Measurements from ENCODE around the gene SEMA5A. TPM values are rescaled to one million over a fixed set of nuclear protein-coding genes. Genes with fewer than 3 reads are reported as not detected.

SEMA5A gene
- total RNA-seq, 1 experiment from 2014 or later = 0.15 TPM

GRCh38 chr5:9314558-9314957, 231.3 kb downstream of the SEMA5A start:
- no peak for DNase-seq (ENCODE audit: low read depth, low spot score)
- TF ChIP-seq, protein P1, sequence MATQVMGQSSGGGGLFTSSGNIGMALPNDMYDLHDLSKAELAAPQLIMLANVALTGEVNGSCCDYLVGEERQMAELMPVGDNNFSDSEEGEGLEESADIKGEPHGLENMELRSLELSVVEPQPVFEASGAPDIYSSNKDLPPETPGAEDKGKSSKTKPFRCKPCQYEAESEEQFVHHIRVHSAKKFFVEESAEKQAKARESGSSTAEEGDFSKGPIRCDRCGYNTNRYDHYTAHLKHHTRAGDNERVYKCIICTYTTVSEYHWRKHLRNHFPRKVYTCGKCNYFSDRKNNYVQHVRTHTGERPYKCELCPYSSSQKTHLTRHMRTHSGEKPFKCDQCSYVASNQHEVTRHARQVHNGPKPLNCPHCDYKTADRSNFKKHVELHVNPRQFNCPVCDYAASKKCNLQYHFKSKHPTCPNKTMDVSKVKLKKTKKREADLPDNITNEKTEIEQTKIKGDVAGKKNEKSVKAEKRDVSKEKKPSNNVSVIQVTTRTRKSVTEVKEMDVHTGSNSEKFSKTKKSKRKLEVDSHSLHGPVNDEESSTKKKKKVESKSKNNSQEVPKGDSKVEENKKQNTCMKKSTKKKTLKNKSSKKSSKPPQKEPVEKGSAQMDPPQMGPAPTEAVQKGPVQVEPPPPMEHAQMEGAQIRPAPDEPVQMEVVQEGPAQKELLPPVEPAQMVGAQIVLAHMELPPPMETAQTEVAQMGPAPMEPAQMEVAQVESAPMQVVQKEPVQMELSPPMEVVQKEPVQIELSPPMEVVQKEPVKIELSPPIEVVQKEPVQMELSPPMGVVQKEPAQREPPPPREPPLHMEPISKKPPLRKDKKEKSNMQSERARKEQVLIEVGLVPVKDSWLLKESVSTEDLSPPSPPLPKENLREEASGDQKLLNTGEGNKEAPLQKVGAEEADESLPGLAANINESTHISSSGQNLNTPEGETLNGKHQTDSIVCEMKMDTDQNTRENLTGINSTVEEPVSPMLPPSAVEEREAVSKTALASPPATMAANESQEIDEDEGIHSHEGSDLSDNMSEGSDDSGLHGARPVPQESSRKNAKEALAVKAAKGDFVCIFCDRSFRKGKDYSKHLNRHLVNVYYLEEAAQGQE (IDR thresholded peaks at IDR 0.05; ENCODE audit: insufficient read depth in 1 of 2, low read depth in 2 of 2, low read length in 1 of 2) = no peak
- no peak for TF ChIP-seq TCF7L2 (IDR thresholded peaks at IDR 0.05; ENCODE audit: low read depth, low read length)
- TF ChIP-seq CTCF (IDR thresholded peaks at IDR 0.05) = no peak
- TF ChIP-seq SIN3A (IDR thresholded peaks at IDR 0.05; ENCODE audit: borderline replicate concordance, insufficient read depth, low read depth, low read length) = no peak
- TF ChIP-seq POLR2AphosphoS5 (IDR thresholded peaks at IDR 0.05; ENCODE audit: low read depth, low read length) = no peak
- H3K4me1 ChIP-seq (ENCODE audit: control insufficient read depth, insufficient read depth, low read length) = no peaks in the 10 kb centered on the region
- H3K9me3 ChIP-seq (ENCODE audit: control insufficient read depth, insufficient read depth, low read depth, low read length) = no peaks in the 10 kb centered on the region
- ChIA-PET CTCF (no interaction called here), POLR2A (no interaction called here)
- no peak overlapping the region for H3K4me3 ChIP-seq (ENCODE audit: low read depth in 2 of 2, low read length in 2 of 2)
- no peak for ATAC-seq
- no peak overlapping the region for H3K27ac ChIP-seq (ENCODE audit: low read length)
- no peaks in the 10 kb centered on the region for H3K36me3 ChIP-seq (ENCODE audit: control insufficient read depth, insufficient read depth, low read length)
- no peaks in the 10 kb centered on the region for H3K27me3 ChIP-seq (ENCODE audit: control insufficient read depth, insufficient read depth, low read length)
- intact Hi-C loops (cut with micrococcal nuclease; ENCODE audit: unreplicated experiment) (loop anchor here (5.0 kb wide), 1 partner anchor 43 kb away; no protein-coding TSS in a partner anchor), in situ Hi-C loops (cut with HindIII; ENCODE audit: low pct_unique_long_range_greater_than_20kb, low sequenced_read_pairs) (no loop called here)
- BruUV-seq (replicated peaks) = no TSS peak

- intact Hi-C loops (cut with micrococcal nuclease; ENCODE audit: unreplicated experiment) = loop anchor here (5.0 kb wide), 1 partner anchor 44 kb away; no protein-coding TSS in a partner anchor
- no peak for ATAC-seq
- no peak overlapping the region for H3K4me3 ChIP-seq (ENCODE audit: low read depth in 2 of 2, low read length in 2 of 2)
- H3K4me1 ChIP-seq (ENCODE audit: control insufficient read depth, insufficient read depth, low read length) = no peaks in the 10 kb centered on the region
- H3K27me3 ChIP-seq (ENCODE audit: control insufficient read depth, insufficient read depth, low read length) = no peaks in the 10 kb centered on the region
- H3K36me3 ChIP-seq (ENCODE audit: control insufficient read depth, insufficient read depth, low read length) = no peaks in the 10 kb centered on the region
- POLR2A ChIA-PET = no interaction called here
- TF ChIP-seq CTCF (IDR thresholded peaks at IDR 0.05) = no peak
- TF ChIP-seq TCF7L2 (IDR thresholded peaks at IDR 0.05; ENCODE audit: low read depth, low read length) = no peak
- TF ChIP-seq SIN3A (IDR thresholded peaks at IDR 0.05; ENCODE audit: borderline replicate concordance, insufficient read depth, low read depth, low read length) = no peak
- TF ChIP-seq, protein P1 (IDR thresholded peaks at IDR 0.05; ENCODE audit: insufficient read depth in 1 of 2, low read depth in 2 of 2, low read length in 1 of 2) = no peak
- TF ChIP-seq POLR2AphosphoS5 (IDR thresholded peaks at IDR 0.05; ENCODE audit: low read depth, low read length) = no peak
- CTCF ChIA-PET = no interaction called here
- no peak for DNase-seq (ENCODE audit: low read depth, low spot score)
- H3K27ac ChIP-seq (ENCODE audit: low read length) = no peak overlapping the region
- in situ Hi-C loops (cut with HindIII; ENCODE audit: low pct_unique_long_range_greater_than_20kb, low sequenced_read_pairs) = no loop called here
- no peaks in the 10 kb centered on the region for H3K9me3 ChIP-seq (ENCODE audit: control insufficient read depth, insufficient read depth, low read depth, low read length)
- no TSS peak for BruUV-seq (replicated peaks)
These were observed 232.1 kb downstream of the SEMA5A start for GRCh38 chr5:9313751-9314150.
